HEK293T (cell line): ENCODE measurements around the gene ZYG11B.

Experiments used
- BHLHE40 ChIP-seq: fragments of 450-650 bp; IDR thresholded peaks from 2 replicates; pipeline ENCODE4 v1.6.1; 2016; ENCODE audit warnings: mild to moderate bottlenecking, moderate library complexity, borderline replicate concordance
- CTBP1 ChIP-seq: fragments of 450-650 bp; IDR thresholded peaks from 2 replicates; pipeline ENCODE4 v1.6.1; 2016; ENCODE audit warnings: borderline replicate concordance
- ELF4 ChIP-seq: fragments of 450-650 bp; IDR thresholded peaks from 2 replicates; pipeline ENCODE4 v1.6.1; 2017; ENCODE audit warnings: antibody characterized with exemption
- FOXA1 ChIP-seq: fragments of 450-650 bp; IDR thresholded peaks from 2 replicates; pipeline ENCODE4 v1.6.1; 2016; ENCODE audit warnings: mild to moderate bottlenecking
- FOXK2 ChIP-seq: fragments of 450-650 bp; IDR thresholded peaks from 2 replicates; pipeline ENCODE4 v1.6.1; 2016; ENCODE audit warnings: mild to moderate bottlenecking
- FOXM1 ChIP-seq: fragments of 450-650 bp; IDR thresholded peaks from 2 replicates; pipeline ENCODE4 v1.6.1; 2017; ENCODE audit warnings: mild to moderate bottlenecking, borderline replicate concordance
- LEF1 ChIP-seq: fragments of 450-650 bp; IDR thresholded peaks from 2 replicates; pipeline ENCODE4 v1.6.1; 2017; ENCODE audit warnings: mild to moderate bottlenecking, borderline replicate concordance
- NFRKB ChIP-seq: fragments of 450-650 bp; IDR thresholded peaks from 2 replicates; pipeline ENCODE4 v1.6.1; 2016; ENCODE audit warnings: mild to moderate bottlenecking, moderate library complexity
- SP1 ChIP-seq: fragments of 450-650 bp; IDR thresholded peaks from 2 replicates; pipeline ENCODE4 v1.6.1; 2017
- SUZ12 ChIP-seq: fragments of 450-650 bp; IDR thresholded peaks from 2 replicates; pipeline ENCODE4 v1.6.1; 2016; ENCODE audit warnings: mild to moderate bottlenecking
- TARDBP ChIP-seq: fragments of 450-650 bp; IDR thresholded peaks from 2 replicates; pipeline ENCODE4 v1.6.1; 2016
- ZNF384 ChIP-seq: fragments of 450-650 bp; IDR thresholded peaks from 2 replicates; pipeline ENCODE4 v1.6.1; 2016
- TF ChIP-seq, protein P1 (sequence below): fragments of 450-650 bp; IDR thresholded peaks from 2 replicates; pipeline ENCODE4 v1.6.1; 2016

DNA sequence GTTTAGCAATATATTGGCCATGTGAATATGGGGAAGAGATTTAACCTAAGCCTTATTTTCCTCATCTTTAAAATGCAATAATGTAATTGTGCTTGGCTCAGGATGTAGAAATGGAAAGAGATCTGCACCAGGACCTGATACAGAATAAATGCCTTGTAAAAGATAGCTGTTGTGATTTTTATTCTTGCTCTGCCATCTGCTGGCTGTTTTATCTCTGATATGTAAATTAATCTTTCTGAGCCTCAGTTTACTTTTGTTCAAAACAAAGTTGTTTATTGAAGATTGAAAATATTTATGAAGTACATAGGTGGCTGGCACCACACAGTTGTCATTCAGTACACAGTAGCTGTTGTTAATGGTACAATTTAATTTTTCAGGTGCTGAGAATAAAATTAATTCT lies 21.9 kb downstream of the ZYG11B start:
- TF ChIP-seq FOXA1, result no peak
- TF ChIP-seq LEF1, result no peak
- TF ChIP-seq, protein P1, sequence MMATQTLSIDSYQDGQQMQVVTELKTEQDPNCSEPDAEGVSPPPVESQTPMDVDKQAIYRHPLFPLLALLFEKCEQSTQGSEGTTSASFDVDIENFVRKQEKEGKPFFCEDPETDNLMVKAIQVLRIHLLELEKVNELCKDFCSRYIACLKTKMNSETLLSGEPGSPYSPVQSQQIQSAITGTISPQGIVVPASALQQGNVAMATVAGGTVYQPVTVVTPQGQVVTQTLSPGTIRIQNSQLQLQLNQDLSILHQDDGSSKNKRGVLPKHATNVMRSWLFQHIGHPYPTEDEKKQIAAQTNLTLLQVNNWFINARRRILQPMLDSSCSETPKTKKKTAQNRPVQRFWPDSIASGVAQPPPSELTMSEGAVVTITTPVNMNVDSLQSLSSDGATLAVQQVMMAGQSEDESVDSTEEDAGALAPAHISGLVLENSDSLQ, result no peak
- no peak for TF ChIP-seq ZNF384
- TF ChIP-seq FOXM1, result no peak
- TF ChIP-seq CTBP1, result no peak
- TF ChIP-seq SUZ12, result no peak
- TF ChIP-seq SP1, result no peak
- TF ChIP-seq FOXK2, result no peak
- no peak for TF ChIP-seq BHLHE40
- no peak for TF ChIP-seq ELF4
- no peak for TF ChIP-seq NFRKB
- no peak for TF ChIP-seq TARDBP
